Fibroblast of peridontal ligament (primary cell): ENCODE results near the gene PLXNA3.

Experiments
- DNase-seq: peaks from one replicate; pipeline ENCODE4 v3.0.0-alpha.2; 2010; ENCODE audit errors: extremely low read depth

Gene PLXNA3

GRCh38 chrX:154435171-154435733 is 22.8 kb upstream of the PLXNA3 start:
- no peak for DNase-seq

GRCh38 chrX:154436374-154436982 is 21.6 kb upstream of the PLXNA3 start:
- no peak for DNase-seq

- no peak for DNase-seq
Observed at GRCh38 chrX:154436983-154437752, 20.9 kb upstream of the PLXNA3 start, which contains the start of gene GDI1. TSS of gene GDI1 (plus strand) at chrX:154437154. CDS start at chrX:154437255, 101 bp downstream.

- DNase-seq: no peak
Observed at GRCh38 chrX:154437971-154438893, 19.8 kb upstream of the PLXNA3 start.

GRCh38 chrX:154439841-154440240 is 18.2 kb upstream of the PLXNA3 start:
- DNase-seq: no peak

GRCh38 chrX:154440623-154441357 is 17.3 kb upstream of the PLXNA3 start:
- DNase-seq: no peak

GRCh38 chrX:154441564-154441963 is 16.5 kb upstream of the PLXNA3 start:
- DNase-seq: no peak

GRCh38 chrX:154441984-154442707 is 15.9 kb upstream of the PLXNA3 start:
- no peak for DNase-seq

- DNase-seq: no peak
Observed at GRCh38 chrX:154443479-154443910, 14.6 kb upstream of the PLXNA3 start.

GRCh38 chrX:154443992-154444754 is 13.9 kb upstream of the PLXNA3 start, which contains the start of gene FAM50A:
TSS of gene FAM50A (plus strand) at chrX:154444141. CDS start at chrX:154444236, 95 bp downstream.
- peak; percentile 35 for DNase-seq

- no peak for DNase-seq
Observed at GRCh38 chrX:154444755-154445246, 13.3 kb upstream of the PLXNA3 start.

- DNase-seq: no peak
Observed at GRCh38 chrX:154445776-154446175, 12.3 kb upstream of the PLXNA3 start.

- DNase-seq: no peak
Observed at GRCh38 chrX:154446430-154446829, 11.7 kb upstream of the PLXNA3 start.

GRCh38 chrX:154448484-154448883 is 9.6 kb upstream of the PLXNA3 start:
- DNase-seq: no peak

GRCh38 chrX:154449618-154450017 is 8.5 kb upstream of the PLXNA3 start:
- no peak for DNase-seq

GRCh38 chrX:154450312-154450711 is 7.8 kb upstream of the PLXNA3 start:
- no peak for DNase-seq

- no peak for DNase-seq
Observed at GRCh38 chrX:154452823-154453222, 5.3 kb upstream of the PLXNA3 start.

GRCh38 chrX:154457491-154458115 is 478 bp upstream of the PLXNA3 start:
- no peak for DNase-seq
